Dedifferentiated amniotic fluid mesenchymal stem cell (primary cell): ENCODE results near the gene LGALS1.

Experiments
- DNase-seq: peaks from one replicate; pipeline ENCODE4 v3.0.0-alpha.2; 2016; ENCODE audit errors: extremely low spot score

LGALS1 gene

DNA sequence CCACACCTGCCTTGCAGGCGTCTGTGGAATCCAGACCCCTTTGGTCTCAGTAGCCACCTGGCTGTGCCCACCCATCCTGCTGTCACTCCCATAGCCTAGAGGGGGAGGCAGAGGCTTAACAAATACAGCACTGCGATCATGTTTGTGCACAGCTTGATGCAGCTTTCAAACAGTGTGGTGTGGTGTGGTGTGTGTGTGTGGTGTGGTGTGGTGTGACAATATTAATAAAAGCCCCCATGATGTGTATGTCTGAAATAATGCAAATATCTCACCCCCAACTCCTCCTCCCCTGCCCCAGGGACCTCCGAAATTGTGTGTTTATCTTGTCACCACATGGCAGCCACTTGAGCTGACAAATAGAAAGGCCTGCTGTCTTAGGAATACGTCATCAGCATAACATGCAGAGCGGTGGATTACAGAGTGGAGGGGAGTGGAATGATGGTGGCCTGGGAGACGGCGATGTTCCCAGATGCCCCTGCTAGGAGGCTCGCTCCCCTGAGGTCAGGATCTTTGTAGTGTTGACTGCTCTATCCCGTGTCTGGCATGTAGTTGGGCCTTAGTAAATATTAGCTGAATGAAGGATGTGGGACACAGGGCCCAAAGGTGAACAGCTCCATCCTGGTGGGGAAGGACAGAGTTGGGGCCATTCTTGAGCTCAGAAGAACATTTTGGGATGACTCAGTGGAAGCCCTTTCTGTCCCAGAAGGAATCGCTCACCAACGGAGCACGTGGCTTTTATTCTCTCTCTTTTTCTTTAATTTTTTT is 14.1 kb upstream of the LGALS1 start:
- peak; percentile 65 for DNase-seq

DNA sequence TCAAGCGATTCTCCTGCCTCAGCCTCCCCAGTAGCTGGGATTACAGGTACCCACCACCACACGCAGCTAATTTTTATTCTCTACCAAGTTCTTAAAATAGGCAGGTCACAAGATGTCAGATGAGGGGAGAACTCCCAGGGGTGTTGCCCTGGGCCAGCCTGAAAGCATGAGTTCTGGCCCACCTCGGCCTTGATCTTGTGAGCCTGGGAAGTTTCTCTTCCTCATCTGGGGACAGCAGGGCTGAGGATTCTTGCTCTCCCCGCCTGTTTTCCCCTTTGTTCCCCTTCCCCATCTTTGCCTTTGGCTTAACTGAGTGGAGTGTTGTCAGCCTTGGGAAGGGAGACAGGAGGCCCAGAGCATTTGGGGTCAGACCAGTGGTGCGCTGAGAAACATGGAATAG is 13.4 kb upstream of the LGALS1 start:
- DNase-seq: no peak

DNA sequence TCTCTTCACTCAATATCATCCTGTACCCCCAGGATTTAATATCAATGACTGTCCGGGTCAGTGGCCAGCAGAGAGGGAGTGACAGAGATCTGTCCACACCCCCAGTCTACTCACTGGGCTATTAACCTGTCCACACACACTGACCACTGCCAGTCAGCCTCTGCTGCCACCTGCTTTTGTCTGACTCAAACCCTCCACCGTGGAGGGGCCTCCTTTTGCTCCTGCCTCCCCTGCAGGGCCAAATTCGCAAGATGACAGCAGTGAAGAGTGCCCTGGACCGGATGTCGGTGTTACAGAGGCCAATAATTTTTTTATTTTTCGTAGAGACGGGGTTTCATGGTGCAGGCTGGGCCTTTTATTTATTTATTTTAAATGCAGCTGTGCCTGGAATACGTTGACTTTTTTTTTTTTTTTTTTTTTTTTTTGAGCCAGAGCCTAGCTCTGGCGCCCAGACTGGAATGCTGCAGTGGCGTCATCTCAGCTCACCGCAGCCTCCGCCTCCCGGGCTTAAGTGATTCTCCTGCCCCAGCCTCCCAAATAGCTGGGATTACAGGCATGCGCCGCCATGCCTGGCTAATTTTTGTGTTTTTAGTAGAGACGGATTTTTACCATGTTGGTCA is 11.8 kb upstream of the LGALS1 start:
- no peak for DNase-seq

- DNase-seq: no peak
Observed at GRCh38 chr22:37664249-37665101, 11.0 kb upstream of the LGALS1 start.

DNA sequence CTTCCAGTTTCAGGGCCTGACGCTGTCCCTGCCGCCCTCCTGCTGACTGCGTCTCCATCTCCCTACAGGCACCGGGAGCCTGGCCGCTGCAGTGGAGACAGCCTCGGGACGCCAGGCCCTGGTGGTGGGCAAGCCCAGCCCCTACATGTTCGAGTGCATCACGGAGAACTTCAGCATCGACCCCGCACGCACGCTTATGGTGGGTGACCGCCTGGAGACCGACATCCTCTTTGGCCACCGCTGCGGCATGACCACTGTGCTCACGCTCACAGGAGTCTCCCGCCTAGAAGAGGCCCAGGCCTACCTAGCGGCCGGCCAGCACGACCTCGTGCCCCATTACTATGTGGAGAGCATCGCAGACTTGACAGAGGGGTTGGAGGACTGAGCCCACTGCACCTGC is 9.9 kb upstream of the LGALS1 start:
- no peak for DNase-seq

DNA sequence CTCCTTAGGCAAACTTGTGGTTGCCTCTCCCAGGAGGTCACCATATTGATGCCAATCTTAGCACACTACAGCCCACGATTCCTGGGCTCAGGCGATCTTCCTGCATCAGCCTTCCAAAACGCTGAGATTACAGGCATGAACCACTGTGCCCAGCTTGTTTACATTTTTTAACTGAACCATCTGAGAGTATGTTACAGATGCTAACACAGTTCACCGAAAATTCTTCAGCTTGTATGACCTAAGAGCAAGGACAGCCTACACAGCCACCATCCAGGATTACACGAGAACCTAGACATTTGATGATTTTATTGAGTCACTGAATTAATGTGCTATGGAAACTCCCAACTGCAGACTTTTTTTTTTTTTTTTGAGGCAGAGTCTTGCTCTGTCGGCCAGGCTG is 5.8 kb upstream of the LGALS1 start:
- peak; percentile 88 for DNase-seq

GRCh38 chr22:37672206-37672919 is 3.1 kb upstream of the LGALS1 start:
- DNase-seq: no peak

DNA sequence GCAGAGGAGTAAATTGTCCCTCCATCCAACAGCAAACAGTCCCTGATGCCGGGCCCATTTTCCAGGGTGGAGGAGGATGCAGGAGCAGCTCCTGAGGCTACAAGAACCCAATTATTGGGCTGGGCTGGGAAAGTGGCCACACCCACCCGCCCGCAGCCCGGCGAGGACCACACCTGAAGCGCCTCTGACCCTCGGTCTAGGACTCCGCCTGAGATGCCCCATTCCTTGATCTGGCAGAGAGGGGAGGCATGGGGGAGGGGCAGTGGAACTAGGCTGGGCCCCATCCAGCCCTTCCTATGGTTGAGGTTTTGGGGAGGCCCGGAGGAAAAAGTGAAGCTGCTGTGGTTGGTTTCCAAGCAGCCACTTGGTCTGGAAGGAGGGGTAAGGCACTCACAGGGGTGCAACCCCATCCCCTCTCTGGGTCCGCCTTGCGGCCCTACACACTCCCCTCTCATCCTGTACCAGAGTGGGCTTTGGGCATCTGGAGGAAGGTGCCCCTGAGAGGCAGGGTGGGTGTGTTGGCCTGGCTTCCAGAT is 2.4 kb upstream of the LGALS1 start:
- DNase-seq: no peak

- no peak for DNase-seq
Observed at GRCh38 chr22:37674248-37674647, 1.2 kb upstream of the LGALS1 start.

DNA sequence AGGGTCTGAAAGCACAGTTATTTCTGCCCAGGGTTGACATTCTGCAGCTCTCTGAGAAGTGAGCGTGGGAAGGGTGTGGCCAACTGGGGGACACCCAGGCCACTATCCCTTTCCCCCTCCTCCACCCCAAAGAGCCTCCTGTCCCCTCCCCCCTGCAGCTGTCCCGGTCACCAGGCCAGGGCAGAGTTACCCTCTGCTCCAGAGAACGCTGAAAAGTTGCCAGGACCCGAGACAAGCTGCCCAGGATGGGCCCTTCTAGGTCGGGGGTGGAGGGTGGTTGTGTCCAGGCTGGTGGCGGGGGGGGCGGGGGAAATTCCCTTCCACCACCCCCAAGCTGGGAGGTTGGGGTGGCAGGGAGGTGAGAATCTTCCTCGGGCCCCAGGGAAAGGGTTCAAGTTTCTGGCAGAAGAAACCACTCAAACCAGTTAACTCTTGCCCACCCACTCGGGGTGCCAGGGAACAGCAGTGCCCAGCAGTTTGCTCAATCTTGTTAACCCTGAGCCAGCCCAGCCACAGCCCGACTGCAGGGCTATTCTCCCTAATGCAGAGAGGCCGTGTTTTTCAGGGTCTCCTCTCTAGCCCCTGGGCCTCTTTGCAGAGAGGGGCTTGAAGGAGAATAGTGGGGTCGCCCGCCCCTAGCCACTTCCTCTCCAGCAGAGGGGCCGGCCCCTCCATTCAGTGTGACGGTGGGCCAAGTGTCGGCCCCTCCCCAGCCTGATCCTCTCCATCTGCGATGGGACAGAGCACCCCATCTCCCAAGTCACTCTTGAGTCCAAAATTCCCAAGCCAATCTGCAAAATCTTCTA is 697 bp downstream of the LGALS1 start:
- no peak for DNase-seq

- DNase-seq: peak; percentile 95
Observed at GRCh38 chr22:37676736-37677492, 1.5 kb downstream of the LGALS1 start.

DNA sequence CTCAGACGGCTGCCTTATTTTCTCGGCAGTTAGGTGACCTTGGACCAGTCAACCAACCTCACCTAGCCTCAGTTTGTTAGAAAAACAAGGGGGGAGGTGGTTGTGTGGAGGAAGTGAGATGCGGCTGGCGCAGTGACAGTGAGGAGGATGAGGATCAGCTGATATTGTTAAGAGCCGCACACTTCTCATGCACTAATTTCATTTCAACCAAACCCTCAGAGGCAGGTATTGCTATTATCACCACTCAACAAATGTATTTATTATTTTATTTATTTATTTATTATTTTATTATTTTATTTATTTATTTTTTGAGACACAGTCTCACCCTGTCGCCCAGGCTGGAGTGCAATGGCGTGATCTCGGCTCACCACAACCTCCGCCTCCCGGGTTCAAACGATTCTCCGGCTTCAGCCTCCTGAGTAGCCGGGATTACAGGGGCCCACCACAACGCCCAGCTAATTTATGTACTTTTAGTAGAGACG is 2.1 kb downstream of the LGALS1 start:
- DNase-seq: no peak

DNA sequence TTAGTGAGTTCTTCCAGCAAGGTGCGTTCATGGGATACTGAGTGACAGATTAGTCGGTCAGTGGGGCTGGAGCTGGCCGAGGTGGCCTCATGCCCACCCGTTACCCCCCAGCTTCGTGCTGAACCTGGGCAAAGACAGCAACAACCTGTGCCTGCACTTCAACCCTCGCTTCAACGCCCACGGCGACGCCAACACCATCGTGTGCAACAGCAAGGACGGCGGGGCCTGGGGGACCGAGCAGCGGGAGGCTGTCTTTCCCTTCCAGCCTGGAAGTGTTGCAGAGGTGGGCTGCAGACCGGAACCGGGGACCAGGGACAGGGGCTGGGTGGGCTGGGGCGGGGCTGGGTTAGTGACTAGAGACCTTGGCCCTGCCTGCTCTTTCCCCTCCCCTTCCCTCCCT is 2.9 kb downstream of the LGALS1 start:
- DNase-seq: no peak

DNA sequence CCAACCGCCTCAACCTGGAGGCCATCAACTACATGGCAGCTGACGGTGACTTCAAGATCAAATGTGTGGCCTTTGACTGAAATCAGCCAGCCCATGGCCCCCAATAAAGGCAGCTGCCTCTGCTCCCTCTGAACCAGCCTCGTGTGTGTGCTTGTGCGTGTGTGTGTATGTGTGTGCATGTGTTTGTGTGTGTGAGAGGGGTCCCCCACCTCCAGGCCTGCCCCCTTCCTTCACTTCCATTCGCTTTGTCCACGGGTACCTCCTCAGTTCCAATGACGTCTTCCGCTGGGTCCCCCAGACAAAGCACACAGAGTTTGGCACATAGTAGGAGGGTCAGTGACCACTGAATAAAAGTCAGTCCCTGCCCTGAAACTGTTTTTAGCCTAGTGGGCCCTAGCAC is 4.2 kb downstream of the LGALS1 start:
- DNase-seq: no peak

GRCh38 chr22:37680191-37680851 is 4.9 kb downstream of the LGALS1 start:
- no peak for DNase-seq

DNA sequence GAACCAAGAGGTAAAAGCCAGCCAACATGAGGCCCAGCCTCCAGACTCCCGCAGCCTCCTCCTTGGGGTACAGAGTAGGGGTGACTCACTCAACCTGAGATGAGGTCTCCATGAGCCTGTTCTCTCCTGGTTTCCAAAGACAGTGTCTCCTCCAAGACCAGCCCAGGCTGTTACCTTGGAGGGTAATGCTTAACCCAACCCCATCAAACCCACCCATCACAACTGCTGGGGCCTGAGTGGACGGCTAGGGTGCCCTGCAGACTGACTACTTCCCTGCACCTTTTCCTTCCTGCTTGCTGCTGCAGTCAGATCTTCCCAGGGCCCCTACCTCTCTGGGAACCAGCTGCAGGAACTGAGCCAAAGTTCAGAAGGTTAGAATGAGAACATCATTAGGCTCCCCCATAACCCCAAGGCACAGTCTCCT is 5.6 kb downstream of the LGALS1 start:
- DNase-seq: no peak

- peak; percentile 55 for DNase-seq
Observed at GRCh38 chr22:37681556-37682049, 6.2 kb downstream of the LGALS1 start.

DNA sequence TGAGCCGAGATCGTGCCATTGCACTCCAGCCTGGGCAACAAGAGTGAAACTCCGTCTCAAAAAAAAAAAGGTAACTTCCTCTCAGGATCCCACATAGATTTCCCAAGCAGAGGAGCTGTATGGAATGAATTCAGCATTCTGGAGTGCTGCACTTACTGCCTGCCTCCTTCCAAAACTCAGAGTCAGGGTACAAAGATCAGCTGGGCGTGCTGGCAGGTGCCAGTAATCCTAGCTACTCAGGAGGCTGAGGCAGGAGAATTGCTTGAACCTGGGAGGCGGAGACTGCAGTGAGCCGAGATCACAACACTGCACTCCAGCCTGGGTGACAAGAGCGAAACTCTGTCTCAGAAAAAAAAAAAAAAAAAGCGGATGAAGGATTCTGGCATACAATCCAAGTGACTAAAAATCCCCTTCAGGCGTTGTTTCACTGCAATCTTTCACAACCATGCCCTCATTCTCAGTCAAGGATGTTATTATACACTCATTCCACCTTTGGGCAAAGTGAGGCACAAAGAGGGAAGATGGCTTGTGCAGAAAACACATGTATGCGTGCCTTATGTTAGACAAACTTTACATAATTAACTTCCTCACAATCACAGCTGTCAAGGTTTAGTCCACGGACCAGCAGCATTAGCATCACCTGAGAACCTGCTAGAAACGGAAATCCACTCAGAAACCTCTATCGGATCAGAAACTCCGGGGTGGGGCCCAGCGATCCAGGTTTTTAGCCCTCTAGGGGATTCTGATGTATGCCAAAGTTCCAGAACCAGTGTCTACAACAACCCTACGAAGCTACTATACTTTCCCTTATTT is 9.6 kb downstream of the LGALS1 start:
- DNase-seq: no peak
